HepG2 (cell line): ENCODE measurements around the gene CAB39. TPM values are rescaled to one million over a fixed set of nuclear protein-coding genes. Genes with fewer than 3 reads are reported as not detected.

Source experiments
- FOSL1 ChIP-seq: sonication (generic); formaldehyde crosslinking; IDR thresholded peaks from 2 replicates; pipeline ENCODE4 v1.9.0; 2021; ENCODE audit warnings: missing genetic modification reagents, borderline replicate concordance
- GABPB1 ChIP-seq: IDR thresholded peaks from 2 replicates; pipeline ENCODE4 v1.6.1; 2016; ENCODE audit warnings: mild to moderate bottlenecking, missing genetic modification reagents, moderate library complexity, missing compliant biosample characterization
- MIXL1 ChIP-seq: IDR thresholded peaks from 2 replicates; pipeline ENCODE4 v1.6.1; 2016
- NFRKB ChIP-seq: fragments of 450-650 bp; IDR thresholded peaks from 2 replicates; pipeline ENCODE4 v1.6.1; 2017
- NFYB ChIP-seq: sonication (generic); formaldehyde crosslinking; IDR thresholded peaks from 2 replicates; pipeline ENCODE4 v1.4.0; 2020; ENCODE audit warnings: missing genetic modification reagents
- PHF20 ChIP-seq: sonication (generic); formaldehyde crosslinking; IDR thresholded peaks from 2 replicates; pipeline ENCODE4 v1.5.0; 2020; ENCODE audit warnings: mild to moderate bottlenecking, missing genetic modification reagents
- TCF12 ChIP-seq, 2 experiments: fragments of 450-650 bp in 1 of 2; sonication (generic) in 1 of 2; formaldehyde crosslinking in 1 of 2; IDR thresholded peaks; 2 replicates each; pipeline versions ENCODE4 v1.6.1 to v1.8.0; 2017 to 2022; ENCODE audit warnings: antibody characterized with exemption in 1 of 2, mild to moderate bottlenecking in 1 of 2, missing genetic modification reagents in 1 of 2, moderate library complexity in 1 of 2
- ZBTB20 ChIP-seq: sonication (generic); formaldehyde crosslinking; IDR thresholded peaks from 2 replicates; pipeline ENCODE4 v1.8.1; 2023; ENCODE audit warnings: missing genetic modification reagents, low read depth, mild to moderate bottlenecking, borderline replicate concordance
- ZFP1 ChIP-seq: IDR thresholded peaks from 2 replicates; pipeline ENCODE4 v1.6.1; 2016
- ZFP82 ChIP-seq: sonication (generic); formaldehyde crosslinking; IDR thresholded peaks from 2 replicates; pipeline ENCODE4 v1.5.1; 2020; ENCODE audit warnings: mild to moderate bottlenecking, missing genetic modification reagents, borderline replicate concordance
- ZNF326 ChIP-seq: sonication (generic); formaldehyde crosslinking; IDR thresholded peaks from 2 replicates; pipeline ENCODE4 v1.4.0; 2020; ENCODE audit warnings: missing genetic modification reagents, borderline replicate concordance
- ZNF780A ChIP-seq: sonication (generic); formaldehyde crosslinking; IDR thresholded peaks from 2 replicates; pipeline ENCODE4 v1.8.0; 2022; ENCODE audit warnings: mild to moderate bottlenecking, missing genetic modification reagents, moderate library complexity
- ZSCAN30 ChIP-seq: sonication (generic); formaldehyde crosslinking; IDR thresholded peaks from 2 replicates; pipeline ENCODE4 v1.5.0; 2020; ENCODE audit warnings: mild to moderate bottlenecking, missing genetic modification reagents
- polyA plus RNA-seq, 8 experiments: library from polyadenylated mRNA; depleted of rRNA in 3 of 8; stranded (reverse) in 7 of 8; unstranded in 1 of 8; fragments of >200 nt; fragmentation: Illumina TruSeq in 4 of 8; extraction: Trizol in 4 of 8; gene quantifications; 2 replicates each; pipeline versions ENCODE4 v1.2.1 to v1.2.3, GENCODE V29; 2011 to 2016; ENCODE audit warnings: low read depth in 4 of 8, missing spikeins in 1 of 8, mixed read lengths in 1 of 8; ENCODE audit not compliant: insufficient read depth in 1 of 8
- total RNA-seq, 5 experiments: library from RNA; depleted of rRNA; stranded (reverse); fragments of >200 nt; fragmentation: Illumina TruSeq; extraction: Trizol; gene quantifications; 2 replicates each; pipeline ENCODE4 v1.2.3, GENCODE V29; 2016; ENCODE audit warnings: low read depth in 1 of 5
- TF ChIP-seq, protein P1 (sequence below): sonication (generic); formaldehyde crosslinking; IDR thresholded peaks from 2 replicates; pipeline ENCODE4 v1.5.0; 2020; ENCODE audit warnings: missing genetic modification reagents, mild to moderate bottlenecking, borderline replicate concordance
- TF ChIP-seq, protein P2 (sequence below): sonication (generic); formaldehyde crosslinking; IDR thresholded peaks from 2 replicates; pipeline ENCODE4 v1.4.0; 2020; ENCODE audit warnings: missing genetic modification reagents
- TF ChIP-seq, protein P3 (sequence below): sonication (generic); formaldehyde crosslinking; IDR thresholded peaks from 2 replicates; pipeline ENCODE4 v1.4.0; 2020; ENCODE audit warnings: mild to moderate bottlenecking, missing genetic modification reagents
- TF ChIP-seq, protein P4 (sequence below): sonication (generic); formaldehyde crosslinking; IDR thresholded peaks from 2 replicates; pipeline ENCODE4 v1.4.0; 2020; ENCODE audit warnings: missing genetic modification reagents
- TF ChIP-seq, protein P5 (sequence below): sonication (generic); formaldehyde crosslinking; IDR thresholded peaks from 2 replicates; pipeline ENCODE4 v1.4.0; 2020; ENCODE audit warnings: missing genetic modification reagents, borderline replicate concordance
- TF ChIP-seq, protein P6 (sequence below): sonication (generic); formaldehyde crosslinking; IDR thresholded peaks from 2 replicates; pipeline ENCODE4 v1.5.1; 2020; ENCODE audit warnings: missing genetic modification reagents, mild to moderate bottlenecking, borderline replicate concordance

Gene CAB39
- total and polyA plus RNA-seq, 2 of the 13 experiments (the other 11 are each of a cell fraction or from before 2014, with no cell fraction given): 19.3 to 45.3 TPM

DNA sequence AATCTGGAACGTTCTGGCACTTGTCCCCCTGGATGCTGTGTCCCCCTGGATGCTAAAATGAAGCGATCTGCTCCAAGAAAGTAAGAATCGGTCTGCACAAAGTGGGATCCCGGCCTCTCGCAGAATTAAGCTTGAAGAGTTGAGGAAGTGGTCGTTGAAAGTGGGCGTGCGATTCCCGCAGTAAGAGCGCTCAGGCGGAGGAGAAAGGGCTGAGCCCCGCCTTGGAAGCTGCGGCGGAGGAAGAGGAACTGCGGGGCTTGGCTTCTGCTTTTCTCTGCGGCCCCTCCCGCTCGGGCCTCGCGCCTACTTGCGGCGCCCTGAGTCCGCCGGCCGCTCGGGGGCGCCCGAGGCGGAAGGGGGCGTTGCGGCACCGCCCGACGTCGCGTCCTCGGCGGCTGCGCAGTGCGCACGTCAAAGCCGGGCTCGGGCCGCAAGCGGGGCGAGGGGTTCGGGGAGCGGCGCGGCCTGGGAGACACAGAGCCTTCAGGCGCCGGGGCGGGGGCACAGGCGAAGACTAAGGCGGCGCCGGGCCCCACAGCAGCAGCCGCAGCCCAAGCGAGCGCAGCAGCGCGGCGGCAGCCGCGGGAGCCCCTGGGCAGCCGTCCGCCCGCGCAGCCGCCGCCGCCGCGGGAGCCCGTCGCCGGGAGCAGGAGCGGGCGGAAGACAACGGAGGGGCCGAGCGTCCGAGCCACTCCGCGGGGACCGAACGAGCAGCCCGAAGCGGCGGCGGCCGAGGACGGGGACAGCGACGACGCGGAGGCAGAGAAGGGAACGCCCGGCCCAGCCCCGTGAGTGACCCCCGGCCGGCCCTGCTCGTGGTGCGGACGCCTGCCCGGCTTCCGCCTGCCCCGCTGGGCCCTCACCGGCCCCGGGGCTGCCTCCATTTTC is at the start of gene CAB39 (continued):
- TF ChIP-seq, protein P1, sequence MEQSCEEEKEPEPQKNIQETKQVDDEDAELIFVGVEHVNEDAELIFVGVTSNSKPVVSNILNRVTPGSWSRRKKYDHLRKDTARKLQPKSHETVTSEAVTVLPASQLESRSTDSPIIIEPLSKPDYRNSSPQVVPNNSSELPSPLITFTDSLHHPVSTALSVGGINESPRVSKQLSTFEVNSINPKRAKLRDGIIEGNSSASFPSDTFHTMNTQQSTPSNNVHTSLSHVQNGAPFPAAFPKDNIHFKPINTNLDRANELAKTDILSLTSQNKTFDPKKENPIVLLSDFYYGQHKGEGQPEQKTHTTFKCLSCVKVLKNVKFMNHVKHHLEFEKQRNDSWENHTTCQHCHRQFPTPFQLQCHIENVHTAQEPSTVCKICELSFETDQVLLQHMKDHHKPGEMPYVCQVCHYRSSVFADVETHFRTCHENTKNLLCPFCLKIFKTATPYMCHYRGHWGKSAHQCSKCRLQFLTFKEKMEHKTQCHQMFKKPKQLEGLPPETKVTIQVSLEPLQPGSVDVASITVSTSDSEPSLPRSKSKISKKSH (CRISPR knock-in tag): no peak
- no peak; the same call in none of the 2 replicates for TF ChIP-seq ZBTB20 (CRISPR knock-in tag)
- no peak for TF ChIP-seq ZSCAN30 (CRISPR knock-in tag)
- TF ChIP-seq, protein P2, sequence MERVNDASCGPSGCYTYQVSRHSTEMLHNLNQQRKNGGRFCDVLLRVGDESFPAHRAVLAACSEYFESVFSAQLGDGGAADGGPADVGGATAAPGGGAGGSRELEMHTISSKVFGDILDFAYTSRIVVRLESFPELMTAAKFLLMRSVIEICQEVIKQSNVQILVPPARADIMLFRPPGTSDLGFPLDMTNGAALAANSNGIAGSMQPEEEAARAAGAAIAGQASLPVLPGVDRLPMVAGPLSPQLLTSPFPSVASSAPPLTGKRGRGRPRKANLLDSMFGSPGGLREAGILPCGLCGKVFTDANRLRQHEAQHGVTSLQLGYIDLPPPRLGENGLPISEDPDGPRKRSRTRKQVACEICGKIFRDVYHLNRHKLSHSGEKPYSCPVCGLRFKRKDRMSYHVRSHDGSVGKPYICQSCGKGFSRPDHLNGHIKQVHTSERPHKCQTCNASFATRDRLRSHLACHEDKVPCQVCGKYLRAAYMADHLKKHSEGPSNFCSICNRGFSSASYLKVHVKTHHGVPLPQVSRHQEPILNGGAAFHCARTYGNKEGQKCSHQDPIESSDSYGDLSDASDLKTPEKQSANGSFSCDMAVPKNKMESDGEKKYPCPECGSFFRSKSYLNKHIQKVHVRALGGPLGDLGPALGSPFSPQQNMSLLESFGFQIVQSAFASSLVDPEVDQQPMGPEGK: peak; percentile 95
- TF ChIP-seq, protein P3, sequence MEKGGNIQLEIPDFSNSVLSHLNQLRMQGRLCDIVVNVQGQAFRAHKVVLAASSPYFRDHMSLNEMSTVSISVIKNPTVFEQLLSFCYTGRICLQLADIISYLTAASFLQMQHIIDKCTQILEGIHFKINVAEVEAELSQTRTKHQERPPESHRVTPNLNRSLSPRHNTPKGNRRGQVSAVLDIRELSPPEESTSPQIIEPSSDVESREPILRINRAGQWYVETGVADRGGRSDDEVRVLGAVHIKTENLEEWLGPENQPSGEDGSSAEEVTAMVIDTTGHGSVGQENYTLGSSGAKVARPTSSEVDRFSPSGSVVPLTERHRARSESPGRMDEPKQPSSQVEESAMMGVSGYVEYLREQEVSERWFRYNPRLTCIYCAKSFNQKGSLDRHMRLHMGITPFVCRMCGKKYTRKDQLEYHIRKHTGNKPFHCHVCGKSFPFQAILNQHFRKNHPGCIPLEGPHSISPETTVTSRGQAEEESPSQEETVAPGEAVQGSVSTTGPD (CRISPR knock-in tag): no peak; the same call in 1 of the 2 replicates
- TF ChIP-seq ZFP1 (CRISPR knock-in tag): no peak
- no peak for TF ChIP-seq NFRKB
- no peak for TF ChIP-seq NFYB
- no peak for TF ChIP-seq TCF12 (IDR thresholded peaks at IDR 0.05)
- no peak for TF ChIP-seq TCF12 (CRISPR knock-in tag; IDR thresholded peaks at IDR 0.05)
- peak; percentile 85 for TF ChIP-seq PHF20 (CRISPR knock-in tag)
- no peak for TF ChIP-seq ZNF326
- no peak for TF ChIP-seq FOSL1 (CRISPR knock-in tag)
- TF ChIP-seq MIXL1 (CRISPR knock-in tag): no peak
- TF ChIP-seq, protein P4, sequence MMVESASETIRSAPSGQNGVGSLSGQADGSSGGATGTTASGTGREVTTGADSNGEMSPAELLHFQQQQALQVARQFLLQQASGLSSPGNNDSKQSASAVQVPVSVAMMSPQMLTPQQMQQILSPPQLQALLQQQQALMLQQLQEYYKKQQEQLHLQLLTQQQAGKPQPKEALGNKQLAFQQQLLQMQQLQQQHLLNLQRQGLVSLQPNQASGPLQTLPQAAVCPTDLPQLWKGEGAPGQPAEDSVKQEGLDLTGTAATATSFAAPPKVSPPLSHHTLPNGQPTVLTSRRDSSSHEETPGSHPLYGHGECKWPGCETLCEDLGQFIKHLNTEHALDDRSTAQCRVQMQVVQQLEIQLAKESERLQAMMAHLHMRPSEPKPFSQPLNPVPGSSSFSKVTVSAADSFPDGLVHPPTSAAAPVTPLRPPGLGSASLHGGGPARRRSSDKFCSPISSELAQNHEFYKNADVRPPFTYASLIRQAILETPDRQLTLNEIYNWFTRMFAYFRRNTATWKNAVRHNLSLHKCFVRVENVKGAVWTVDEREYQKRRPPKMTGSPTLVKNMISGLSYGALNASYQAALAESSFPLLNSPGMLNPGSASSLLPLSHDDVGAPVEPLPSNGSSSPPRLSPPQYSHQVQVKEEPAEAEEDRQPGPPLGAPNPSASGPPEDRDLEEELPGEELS (CRISPR knock-in tag): peak; percentile 28
- TF ChIP-seq ZNF780A (CRISPR knock-in tag): no peak
- TF ChIP-seq, protein P5, sequence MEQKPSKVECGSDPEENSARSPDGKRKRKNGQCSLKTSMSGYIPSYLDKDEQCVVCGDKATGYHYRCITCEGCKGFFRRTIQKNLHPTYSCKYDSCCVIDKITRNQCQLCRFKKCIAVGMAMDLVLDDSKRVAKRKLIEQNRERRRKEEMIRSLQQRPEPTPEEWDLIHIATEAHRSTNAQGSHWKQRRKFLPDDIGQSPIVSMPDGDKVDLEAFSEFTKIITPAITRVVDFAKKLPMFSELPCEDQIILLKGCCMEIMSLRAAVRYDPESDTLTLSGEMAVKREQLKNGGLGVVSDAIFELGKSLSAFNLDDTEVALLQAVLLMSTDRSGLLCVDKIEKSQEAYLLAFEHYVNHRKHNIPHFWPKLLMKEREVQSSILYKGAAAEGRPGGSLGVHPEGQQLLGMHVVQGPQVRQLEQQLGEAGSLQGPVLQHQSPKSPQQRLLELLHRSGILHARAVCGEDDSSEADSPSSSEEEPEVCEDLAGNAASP (CRISPR knock-in tag): peak; percentile 29
- peak; percentile 86 for TF ChIP-seq GABPB1
- TF ChIP-seq ZFP82 (CRISPR knock-in tag): no peak
- TF ChIP-seq, protein P6, sequence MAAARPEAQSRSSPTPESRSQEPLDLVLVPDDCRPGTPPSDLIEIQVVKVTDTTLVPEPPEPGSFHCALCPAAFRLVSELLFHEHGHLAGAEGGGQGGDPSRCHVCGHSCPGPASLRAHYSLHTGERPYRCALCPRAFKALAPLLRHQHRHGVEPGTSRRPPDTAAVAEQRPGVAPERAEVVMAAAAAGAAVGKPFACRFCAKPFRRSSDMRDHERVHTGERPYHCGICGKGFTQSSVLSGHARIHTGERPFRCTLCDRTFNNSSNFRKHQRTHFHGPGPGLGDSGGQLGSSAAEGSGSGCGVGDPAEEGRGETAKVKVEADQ: peak; percentile 92; the same call in 1 of the 2 replicates
